CD4-positive, alpha-beta T cell treated with Interleukin-15 for 1 hour (primary cell): ENCODE results near the gene POU6F2.
"Not testable (repeated sequence)": the region's sequence is repeated elsewhere in the genome, so short reads cannot be mapped to it uniquely, and the experiment has no call there.

ENCODE experiments used
- DNase-seq: peaks from one replicate; pipeline ENCODE4 v3.0.0-alpha.2; 2020

Gene POU6F2

GRCh38 chr7:39132306-39132705 is 154.6 kb downstream of the POU6F2 start:
- DNase-seq = no peak

- DNase-seq = no peak
These were observed 155.4 kb downstream of the POU6F2 start for GRCh38 chr7:39133088-39133487.

GRCh38 chr7:39137480-39137879 is 159.8 kb downstream of the POU6F2 start:
- DNase-seq = no peak

- no peak for DNase-seq
These were observed 165.0 kb downstream of the POU6F2 start for GRCh38 chr7:39142750-39143149.

- DNase-seq = no peak
These were observed 166.7 kb downstream of the POU6F2 start for GRCh38 chr7:39144420-39144819.

GRCh38 chr7:39145283-39145682 is 167.6 kb downstream of the POU6F2 start:
- no peak for DNase-seq

GRCh38 chr7:39145935-39146334 is 168.2 kb downstream of the POU6F2 start:
- DNase-seq = no peak

GRCh38 chr7:39152701-39153100 is 175.0 kb downstream of the POU6F2 start:
- no peak for DNase-seq

GRCh38 chr7:39153113-39153512 is 175.4 kb downstream of the POU6F2 start:
- no peak for DNase-seq

- DNase-seq = no peak
These were observed 175.9 kb downstream of the POU6F2 start for GRCh38 chr7:39153647-39154046.

GRCh38 chr7:39154815-39155214 is 177.1 kb downstream of the POU6F2 start:
- DNase-seq = no peak

- DNase-seq = no peak
These were observed 180.7 kb downstream of the POU6F2 start for GRCh38 chr7:39158367-39158766.

- no peak for DNase-seq
These were observed 184.2 kb downstream of the POU6F2 start for GRCh38 chr7:39161903-39162302.

- no peak for DNase-seq
These were observed 187.2 kb downstream of the POU6F2 start for GRCh38 chr7:39164887-39165286.

- no peak for DNase-seq
These were observed 190.8 kb downstream of the POU6F2 start for GRCh38 chr7:39168403-39169098.

- no peak for DNase-seq
These were observed 194.4 kb downstream of the POU6F2 start for GRCh38 chr7:39172137-39172536.

GRCh38 chr7:39181398-39181797 is 203.7 kb downstream of the POU6F2 start:
- DNase-seq = no peak

- no peak for DNase-seq
These were observed 206.1 kb downstream of the POU6F2 start for GRCh38 chr7:39183796-39184195.

- no peak for DNase-seq
These were observed 206.7 kb downstream of the POU6F2 start for GRCh38 chr7:39184391-39184790.

- no peak for DNase-seq
These were observed 208.4 kb downstream of the POU6F2 start for GRCh38 chr7:39186131-39186530.

- no peak for DNase-seq
These were observed 209.0 kb downstream of the POU6F2 start for GRCh38 chr7:39186671-39187070.

GRCh38 chr7:39187130-39187529 is 209.4 kb downstream of the POU6F2 start:
- no peak for DNase-seq

GRCh38 chr7:39192476-39192875 is 214.8 kb downstream of the POU6F2 start:
- no peak for DNase-seq

GRCh38 chr7:39194388-39194787 is 216.7 kb downstream of the POU6F2 start:
- not testable (repeated sequence) for DNase-seq

GRCh38 chr7:39195967-39196366 is 218.3 kb downstream of the POU6F2 start:
- no peak for DNase-seq
